GM13976 (cell line): ENCODE measurements around the gene GSE1.

ENCODE experiments used
- DNase-seq: peaks from one replicate; pipeline ENCODE4 v3.0.0; 2012; ENCODE audit warnings: low spot score
- CTCF ChIP-seq: IDR thresholded peaks from 2 replicates; pipeline ENCODE4 v1.5.1; 2012; ENCODE audit warnings: borderline replicate concordance, mild to moderate bottlenecking; ENCODE audit not compliant: insufficient read depth; ENCODE audit errors: extremely low read depth, missing control alignments, control extremely low read depth
- in situ Hi-C: fragments of 300-500 bp; cut with MboI; formaldehyde crosslinking; loops from one replicate; pipeline ENCODE4 v1.12.0; 2022; ENCODE audit warnings: low sequenced_read_pairs, mixed read lengths, inconsistent platforms; ENCODE audit not compliant: unreplicated experiment

The GSE1 gene

GRCh38 chr16:85585711-85586110 lies 27.4 kb upstream of the GSE1 start:
- DNase-seq = no peak
- in situ Hi-C loops = no loop called here
- TF ChIP-seq CTCF = no peak

- no peak for TF ChIP-seq CTCF
- DNase-seq = no peak
- in situ Hi-C loops = no loop called here
Measured at GRCh38 chr16:85586380-85587104, 26.6 kb upstream of the GSE1 start.

GRCh38 chr16:85587762-85588556 lies 25.2 kb upstream of the GSE1 start:
- no peak for DNase-seq
- TF ChIP-seq CTCF = no peak
- in situ Hi-C loops = no loop called here

GRCh38 chr16:85588562-85589503 lies 24.3 kb upstream of the GSE1 start:
- in situ Hi-C loops = no loop called here
- no peak for DNase-seq
- TF ChIP-seq CTCF = no peak

GRCh38 chr16:85589688-85590505 lies 23.2 kb upstream of the GSE1 start:
- no peak for DNase-seq
- in situ Hi-C loops = no loop called here
- no peak for TF ChIP-seq CTCF
